Endothelial cell of umbilical vein (primary cell): ENCODE data around the gene UGT1A3. TPM values are rescaled to one million over a fixed set of nuclear protein-coding genes. Genes with fewer than 3 reads are reported as not detected.

Experiments used
- BruUV-seq: library from RNA; stranded (reverse); fragments of 400-500 nt; replicated peaks from 2 replicates; lab custom pipeline; 2021; lab: Mats Ljungman, UMichigan
- CTCF ChIA-PET: fragments of 300-600, 350-600 bp; sonication (Branson Sonifier 250); formaldehyde crosslinking; loops from one replicate; lab custom pipeline; 2021; ENCODE audit warnings: antibody characterized with exemption, inconsistent platforms; lab: Charles Lee
- POLR2A ChIA-PET: fragments of 300-600, 350-600 bp; sonication (Branson Sonifier 250); formaldehyde crosslinking; loops from one replicate; lab custom pipeline; 2021; ENCODE audit warnings: antibody characterized with exemption, inconsistent platforms; lab: Charles Lee
- DNase-seq: peaks from one replicate; pipeline ENCODE4 v3.0.0-alpha.2; 2011; ENCODE audit warnings: low read depth, low spot score
- FAIRE-seq: peaks from 2 replicates; lab custom pipeline; 2011; peaks lifted over from hg19 to GRCh38; lab: Jason Lieb, UNC
- H2AFZ ChIP-seq: 2 replicates; pipeline ENCODE4 v1.6.0; 2012; ENCODE audit warnings: low read depth, low read length, control low read depth, inconsistent platforms
- H3K27ac ChIP-seq: 2 replicates; pipeline ENCODE4 v1.5.1; 2011; ENCODE audit warnings: low read depth, mild to moderate bottlenecking, control low read depth, low read length, moderate library complexity; ENCODE audit not compliant: insufficient read depth
- H3K27me3 ChIP-seq, 2 experiments: 2 replicates each; pipeline versions ENCODE4 v1.6.0 to v1.6.1; 2011; ENCODE audit warnings: low read length in 2 of 2, mixed read lengths in 1 of 2; ENCODE audit not compliant: control insufficient read depth in 2 of 2, insufficient read depth in 2 of 2
- H3K36me3 ChIP-seq, 2 experiments: 2 replicates in 1 of 2; 3 replicates in 1 of 2; pipeline ENCODE4 v1.5.1; 2011; ENCODE audit warnings: low read length in 2 of 2, mild to moderate bottlenecking in 1 of 2, moderate library complexity in 1 of 2; ENCODE audit not compliant: control insufficient read depth in 2 of 2, insufficient read depth in 2 of 2; ENCODE audit errors: extremely low read depth in 1 of 2
- H3K4me1 ChIP-seq: 3 replicates; pipeline ENCODE4 v1.5.1; 2011; ENCODE audit warnings: mild to moderate bottlenecking, low read length; ENCODE audit not compliant: control insufficient read depth, insufficient read depth; ENCODE audit errors: extremely low read depth
- H3K4me2 ChIP-seq: 2 replicates; pipeline ENCODE4 v1.6.1; 2011; ENCODE audit warnings: low read length, control low read depth, mixed read lengths; ENCODE audit not compliant: insufficient read depth
- H3K4me3 ChIP-seq, 3 experiments: fragments of 200-600 bp in 1 of 3; sonication (generic), shearing (Covaris generic) in 1 of 3; replicated peaks in 1 of 3; 2 replicates each; pipeline ENCODE4 v1.5.1; 2011 to 2016; ENCODE audit warnings: control low read depth in 3 of 3, low read length in 3 of 3, mild to moderate bottlenecking in 2 of 3, inconsistent platforms in 1 of 3, low read depth in 1 of 3, moderate library complexity in 1 of 3; ENCODE audit not compliant: insufficient read depth in 1 of 3
- H3K79me2 ChIP-seq: 2 replicates; pipeline ENCODE4 v1.6.0; 2012; ENCODE audit warnings: low read length, inconsistent platforms; ENCODE audit not compliant: control insufficient read depth, insufficient read depth
- H3K9ac ChIP-seq: replicated peaks from 2 replicates; pipeline ENCODE3; 2011; ENCODE audit warnings: low read length, control low read depth; ENCODE audit not compliant: insufficient read depth; ENCODE audit errors: extremely low read depth
- H3K9me1 ChIP-seq: replicated peaks from 3 replicates; pipeline ENCODE4 v1.6.0; 2011; ENCODE audit warnings: mild to moderate bottlenecking, low read length; ENCODE audit not compliant: control insufficient read depth, insufficient read depth; ENCODE audit errors: extremely low read depth
- H3K9me3 ChIP-seq: replicated peaks from 2 replicates; pipeline ENCODE4 v1.5.1; 2012; ENCODE audit warnings: low read length, inconsistent platforms; ENCODE audit not compliant: control insufficient read depth, insufficient read depth
- H4K20me1 ChIP-seq: replicated peaks from 2 replicates; pipeline ENCODE3; 2011; ENCODE audit warnings: mild to moderate bottlenecking, low read length; ENCODE audit not compliant: control insufficient read depth, insufficient read depth; ENCODE audit errors: extremely low read depth
- CTCF ChIP-seq, 2 donors: IDR thresholded peaks; 1 replicate in 1 of 2; 2 replicates in 1 of 2; pipeline ENCODE4 v1.5.1; 2011; ENCODE audit warnings: low read length in 2 of 2, mild to moderate bottlenecking in 2 of 2, moderate library complexity in 2 of 2, control low read depth in 1 of 2, inconsistent platforms in 1 of 2, low read depth in 1 of 2; ENCODE audit not compliant: insufficient read depth in 1 of 2; ENCODE audit errors: extremely low read depth in 1 of 2
- EZH2 ChIP-seq: IDR thresholded peaks from 2 replicates; pipeline ENCODE4 v1.6.1; 2012; ENCODE audit warnings: borderline replicate concordance, low read depth, mild to moderate bottlenecking, moderate library complexity, low read length, inconsistent platforms; ENCODE audit not compliant: severe bottlenecking
- FOS ChIP-seq: IDR thresholded peaks from 2 replicates; pipeline ENCODE4 v1.6.1; 2011; ENCODE audit warnings: mild to moderate bottlenecking, low read length, moderate library complexity, borderline replicate concordance; ENCODE audit not compliant: insufficient read depth
- GATA2 ChIP-seq: IDR thresholded peaks from 2 replicates; pipeline ENCODE4 v1.7.0; 2011; ENCODE audit warnings: low read depth, mild to moderate bottlenecking, moderate library complexity, mixed read lengths, low read length; ENCODE audit not compliant: insufficient read length, insufficient read depth
- JUN ChIP-seq: IDR thresholded peaks from 2 replicates; pipeline ENCODE4 v1.6.1; 2011; ENCODE audit warnings: borderline replicate concordance, low read depth; ENCODE audit not compliant: insufficient read length, insufficient read depth
- MAX ChIP-seq: IDR thresholded peaks from 2 replicates; pipeline ENCODE4 v1.6.1; 2011; ENCODE audit not compliant: insufficient read depth, insufficient read length
- MYC ChIP-seq: IDR thresholded peaks from one replicate; pipeline ENCODE4 v1.6.1; 2011; ENCODE audit warnings: mild to moderate bottlenecking, low read depth, low read length
- POLR2A ChIP-seq: IDR thresholded peaks from 2 replicates; pipeline ENCODE4 v1.6.1; 2012; ENCODE audit warnings: low read depth, mild to moderate bottlenecking, control low read depth, low read length
- POLR2AphosphoS5 ChIP-seq: IDR thresholded peaks from 2 replicates; pipeline ENCODE4 v1.6.1; 2012; ENCODE audit warnings: low read depth, mild to moderate bottlenecking, control low read depth, low read length, moderate library complexity; ENCODE audit not compliant: insufficient read depth
- dilution Hi-C: fragments of 300-500 bp; cut with MboI; formaldehyde crosslinking; loops from one replicate; pipeline ENCODE4 v1.15.0; 2019; ENCODE audit warnings: low sequenced_read_pairs; ENCODE audit not compliant: extremely low pct_ligation_motif_present
- intact Hi-C: fragments of 100-400 bp; cut with micrococcal nuclease; formaldehyde crosslinking; loops from one replicate; pipeline ENCODE4 v1.10.0; 2022
- polyA plus RNA-seq, 4 experiments: library from polyadenylated mRNA; depleted of rRNA in 3 of 4; stranded (reverse) in 3 of 4; unstranded in 1 of 4; fragments of >200 nt; gene quantifications; 2 replicates each; pipeline versions ENCODE4 v1.2.1 to v1.2.3, GENCODE V29; 2011 to 2012; ENCODE audit warnings: missing spikeins in 1 of 4
- total RNA-seq: library from RNA; stranded (reverse); gene quantifications from 2 replicates; pipeline ENCODE4 v1.2.3, GENCODE V29; 2021

UGT1A3 gene
- total and polyA plus RNA-seq, 2 donors (not counting 3 experiments of a cell fraction or from before 2014, with no cell fraction given), result not detected

- Histone ChIP-seq H3K4me1 (no peaks in the 10 kb centered on the region), H3K36me3 (no peaks in the 10 kb centered on the region), H4K20me1 (no peaks in the 10 kb centered on the region), H3K79me2 (no peaks in the 10 kb centered on the region), H3K4me3 (no peak overlapping the region), H3K27ac (no peak overlapping the region), H3K9me1 (no peaks in the 10 kb centered on the region), H3K4me2 (no peak overlapping the region), H3K9ac (no peak overlapping the region), H3K27me3 (peaks cover 1 to 6% of the 10 kb centered on the region in 2 experiments), H2AFZ (no peak overlapping the region), H3K9me3 (no peaks in the 10 kb centered on the region)
- BruUV-seq, result no TSS peak
- ChIA-PET POLR2A (no interaction called here), CTCF (interaction anchor here (1.6 kb wide), 1 partner anchor 25 kb away, joined by 3 read pairs; no protein-coding TSS in a partner anchor)
- no peak for DNase-seq
- no peak for FAIRE-seq
- dilution Hi-C loops, result no loop called here
- intact Hi-C loops, result no loop called here
- TF ChIP-seq CTCF (IDR thresholded peaks at IDR 0.05; ENCODE audit: extremely low read depth in 1 of 2, insufficient read depth in 1 of 2, low read depth in 1 of 2, low read length in 2 of 2), result no peak
- TF ChIP-seq FOS, result no peak
- no peak for TF ChIP-seq MAX
- TF ChIP-seq MYC, result no peak
- no peak for TF ChIP-seq GATA2
- no peak for TF ChIP-seq EZH2
- TF ChIP-seq POLR2A, result no peak
- TF ChIP-seq JUN, result no peak
- no peak for TF ChIP-seq POLR2AphosphoS5
These were observed 35.4 kb downstream of the UGT1A3 start for GRCh38 chr2:233764264-233764663.
